GM23248 (cell line): ENCODE data around the gene TMEM179B.

Experiments used
- EZH2 ChIP-seq: fragments of 200-600 bp; sonication (generic); IDR thresholded peaks from 2 replicates; pipeline ENCODE4 v1.6.1; 2018; ENCODE audit warnings: antibody characterized with exemption, mild to moderate bottlenecking; ENCODE audit not compliant: insufficient read depth, poor library complexity, severe bottlenecking
- EZH2phosphoT487 ChIP-seq: fragments of 200-600 bp; sonication (generic); IDR thresholded peaks from 2 replicates; pipeline ENCODE4 v1.6.1; 2018; ENCODE audit warnings: antibody characterized with exemption, moderate library complexity, mild to moderate bottlenecking, low read depth; ENCODE audit not compliant: insufficient read depth

- TF ChIP-seq EZH2 (no peak), EZH2phosphoT487 (no peak)
These were observed 4.4 kb upstream of the TMEM179B start for GRCh38 chr11:62782753-62783152.
